ENCODE results near the gene EP400.
"Not testable (repeated sequence)": the region's sequence is repeated elsewhere in the genome, so short reads cannot be mapped to it uniquely, and the experiment has no call there.

EP400 gene

GRCh38 chr12:132066749-132067148 lies 117.0 kb downstream of the EP400 start:
- DNase-seq (ENCODE audit: low read depth) = no peak

DNA sequence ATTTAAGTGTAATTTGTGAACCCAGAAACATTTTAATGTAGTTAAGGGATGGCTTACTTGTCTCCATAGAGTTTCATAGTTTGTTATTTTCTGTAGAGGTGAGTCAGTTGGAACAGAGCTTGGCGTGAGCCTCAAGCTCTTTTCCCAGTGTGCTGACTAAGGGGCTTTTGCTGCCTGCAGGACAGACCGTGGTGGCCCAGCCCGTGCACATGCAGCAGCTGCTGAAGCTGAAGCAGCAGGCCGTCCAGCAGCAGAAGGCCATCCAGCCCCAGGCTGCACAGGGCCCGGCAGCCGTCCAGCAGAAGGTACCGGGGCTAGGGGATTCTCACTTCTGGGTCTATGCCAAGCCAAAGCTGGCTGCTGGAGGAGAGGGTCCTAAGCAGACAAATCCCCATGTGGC lies 117.4 kb downstream of the EP400 start:
- DNase-seq (ENCODE audit: low read depth) = peak; percentile 9

- DNase-seq (ENCODE audit: low read depth) = no peak
Observed at GRCh38 chr12:132068250-132068649, 118.5 kb downstream of the EP400 start.

- DNase-seq (ENCODE audit: low read depth) = no peak
Observed at GRCh38 chr12:132069336-132069985, 119.7 kb downstream of the EP400 start.

GRCh38 chr12:132070298-132070697 lies 120.6 kb downstream of the EP400 start:
- no peak for DNase-seq (ENCODE audit: low read depth)

GRCh38 chr12:132071040-132071810 lies 121.5 kb downstream of the EP400 start:
- DNase-seq (ENCODE audit: low read depth) = no peak

- peak; percentile 11 for DNase-seq (ENCODE audit: low read depth)
Observed at GRCh38 chr12:132071830-132072384, 122.2 kb downstream of the EP400 start.

- no peak for DNase-seq (ENCODE audit: low read depth)
Observed at GRCh38 chr12:132074216-132074615, 124.5 kb downstream of the EP400 start.

DNA sequence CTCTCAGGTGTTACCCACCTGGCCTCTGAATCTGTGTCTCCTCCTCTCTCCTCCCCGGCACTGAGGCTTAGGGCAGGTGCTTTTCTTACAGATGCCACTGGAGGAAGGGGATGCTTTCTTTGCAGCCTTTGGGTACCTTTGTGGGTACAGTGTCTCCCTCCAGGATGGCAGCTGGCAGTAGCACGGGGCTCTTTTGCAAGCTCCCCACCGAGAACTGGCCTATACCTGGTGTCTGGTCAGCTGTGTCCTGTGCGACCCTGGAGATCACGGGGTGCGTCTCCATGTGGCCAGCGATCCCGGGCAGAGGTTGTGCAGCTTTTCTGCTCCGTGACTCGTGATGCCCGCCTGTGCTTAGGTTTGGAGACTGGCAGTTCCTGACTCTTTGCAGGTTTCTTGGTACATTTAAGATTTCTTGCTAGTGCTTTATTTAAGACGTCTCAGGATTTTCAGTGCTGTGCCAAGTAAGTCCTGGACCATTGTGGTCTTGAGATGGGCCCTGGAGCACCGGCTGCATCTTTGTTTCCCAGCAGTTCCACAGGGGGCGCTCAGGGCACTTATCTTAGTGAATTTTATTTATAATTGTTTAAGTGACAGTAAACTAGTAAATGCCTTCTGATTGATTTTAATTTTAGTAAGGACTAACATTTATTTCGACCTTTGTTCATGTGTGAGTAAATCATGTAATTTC lies 125.4 kb downstream of the EP400 start:
- DNase-seq (ENCODE audit: low read depth) = peak; percentile 20

DNA sequence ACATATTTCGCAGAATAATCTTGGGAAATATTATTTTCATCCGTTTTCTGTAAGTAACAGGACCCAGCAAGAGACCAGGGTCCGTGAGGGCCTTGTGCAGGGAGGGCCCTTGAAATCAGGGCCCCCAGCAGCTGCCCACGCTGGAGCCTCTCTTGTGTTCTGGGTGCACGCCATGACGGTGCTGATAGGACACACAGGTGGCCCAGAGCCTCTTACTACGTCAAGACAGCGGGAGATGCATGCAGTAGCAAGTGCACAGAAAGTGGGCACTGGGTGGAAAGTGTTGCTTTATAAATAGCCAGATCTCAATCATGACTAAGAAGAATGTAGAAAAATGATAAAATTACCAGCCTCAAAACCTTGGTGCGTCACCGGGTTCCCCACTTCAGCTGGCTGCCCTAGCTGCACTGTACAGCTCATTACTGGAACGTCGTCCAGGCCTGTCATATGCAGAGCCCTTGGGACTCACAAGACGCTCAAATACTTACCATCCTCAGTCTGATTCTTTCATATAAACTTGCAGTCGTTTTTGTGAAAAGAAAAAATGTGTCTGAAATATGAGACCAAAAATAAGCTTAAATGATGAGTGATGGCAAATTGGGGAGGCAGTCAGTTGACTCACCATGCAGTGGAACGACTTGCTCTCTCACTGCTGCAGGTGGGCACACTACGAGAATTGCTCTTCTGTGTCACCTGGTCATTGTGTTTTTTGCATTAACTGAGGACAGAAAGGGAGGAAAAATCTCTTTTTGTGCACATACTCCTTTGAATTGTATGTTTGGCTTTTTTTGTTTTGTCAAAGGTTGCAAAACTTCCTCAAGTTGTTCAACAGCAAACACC lies 126.2 kb downstream of the EP400 start:
- no peak for DNase-seq (ENCODE audit: low read depth)

DNA sequence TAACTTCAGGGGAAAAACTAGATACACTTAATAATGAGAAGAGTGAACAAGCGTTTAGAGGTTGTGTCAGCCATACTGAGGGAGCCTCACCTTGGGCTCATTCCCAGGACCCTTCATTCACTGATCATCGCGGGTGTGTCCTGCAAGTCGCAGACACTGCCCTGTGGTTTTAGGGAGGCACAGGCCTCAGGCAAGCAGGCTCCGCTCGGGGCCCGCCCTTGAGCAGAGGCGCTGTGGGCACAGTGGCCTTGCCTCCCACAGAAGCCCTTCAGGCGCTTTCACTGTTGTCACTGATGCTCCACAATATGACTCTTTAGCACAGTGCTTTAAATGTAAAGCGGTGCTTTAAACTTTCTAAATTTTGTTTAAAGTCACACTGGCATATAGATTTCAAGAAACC lies 127.0 kb downstream of the EP400 start:
- DNase-seq (ENCODE audit: low read depth) = no peak

- no peak for DNase-seq (ENCODE audit: low read depth)
Observed at GRCh38 chr12:132077322-132078100, 127.8 kb downstream of the EP400 start.

DNA sequence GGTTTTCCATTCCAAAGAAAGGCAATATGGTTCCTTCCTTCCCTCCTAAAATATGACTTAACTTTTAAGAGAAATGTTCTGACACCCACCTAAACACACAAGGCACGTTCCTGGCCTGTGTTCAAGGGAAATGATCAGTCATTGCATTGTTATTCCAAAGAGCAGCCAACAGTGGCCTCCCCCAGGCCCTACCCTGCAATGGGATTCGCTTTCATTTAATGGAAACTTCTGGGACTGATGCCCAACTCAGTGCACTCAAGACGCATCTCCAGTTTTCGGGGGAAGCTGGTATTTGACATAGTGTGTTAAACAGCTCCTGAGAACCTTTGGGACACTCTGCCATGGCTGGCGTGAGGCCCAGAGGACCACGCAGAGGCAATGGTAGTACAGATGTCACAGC lies 128.4 kb downstream of the EP400 start:
- peak; percentile 84 for DNase-seq (ENCODE audit: low read depth)

DNA sequence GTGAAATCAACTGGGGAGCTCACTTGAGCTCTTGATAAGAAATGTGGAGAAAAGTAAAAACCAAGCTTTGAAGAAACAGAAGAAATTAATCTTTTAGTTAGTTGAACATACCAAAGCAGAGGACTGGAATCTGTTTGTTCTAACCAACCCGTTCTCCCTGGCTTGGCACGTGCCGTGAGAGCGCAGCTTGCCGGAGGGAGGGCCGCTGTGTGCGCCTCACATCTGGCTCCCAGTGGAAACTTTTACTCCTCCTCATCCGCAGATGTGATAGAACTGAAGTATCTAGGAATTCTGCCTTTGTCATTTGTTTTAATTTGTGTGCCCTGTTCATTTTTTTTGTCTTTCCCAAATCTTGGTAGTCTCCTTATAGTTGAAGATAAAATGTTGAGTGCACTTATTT lies 129.5 kb downstream of the EP400 start:
- no peak for DNase-seq (ENCODE audit: low read depth)

GRCh38 chr12:132079695-132080094 lies 130.0 kb downstream of the EP400 start:
- DNase-seq (ENCODE audit: low read depth) = no peak

- not testable (repeated sequence) for DNase-seq (ENCODE audit: low read depth)
Observed at GRCh38 chr12:132080515-132080914, 130.8 kb downstream of the EP400 start.

DNA sequence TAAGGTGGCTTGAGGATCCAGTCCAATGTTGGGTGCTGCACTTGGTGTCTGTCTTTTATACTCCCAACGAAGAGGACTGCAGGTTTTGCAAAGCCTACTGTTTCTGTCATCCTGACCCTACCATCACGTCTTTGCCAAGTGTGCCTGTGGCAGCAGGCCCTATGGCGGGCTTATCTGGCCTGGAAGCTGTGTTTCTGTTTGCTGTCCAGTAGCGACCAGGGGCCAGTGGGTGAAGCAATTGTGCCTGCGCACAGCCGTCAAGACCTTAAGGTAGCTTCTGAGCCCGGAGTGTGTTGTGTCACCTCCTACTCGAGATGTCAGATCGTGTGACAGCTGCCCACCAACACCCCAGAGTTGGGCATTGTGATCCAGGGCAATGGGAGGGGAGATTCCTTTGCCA lies 131.7 kb downstream of the EP400 start:
- DNase-seq (ENCODE audit: low read depth) = no peak

GRCh38 chr12:132083614-132083940 lies 133.8 kb downstream of the EP400 start:
- no peak for DNase-seq (ENCODE audit: low read depth)

DNA sequence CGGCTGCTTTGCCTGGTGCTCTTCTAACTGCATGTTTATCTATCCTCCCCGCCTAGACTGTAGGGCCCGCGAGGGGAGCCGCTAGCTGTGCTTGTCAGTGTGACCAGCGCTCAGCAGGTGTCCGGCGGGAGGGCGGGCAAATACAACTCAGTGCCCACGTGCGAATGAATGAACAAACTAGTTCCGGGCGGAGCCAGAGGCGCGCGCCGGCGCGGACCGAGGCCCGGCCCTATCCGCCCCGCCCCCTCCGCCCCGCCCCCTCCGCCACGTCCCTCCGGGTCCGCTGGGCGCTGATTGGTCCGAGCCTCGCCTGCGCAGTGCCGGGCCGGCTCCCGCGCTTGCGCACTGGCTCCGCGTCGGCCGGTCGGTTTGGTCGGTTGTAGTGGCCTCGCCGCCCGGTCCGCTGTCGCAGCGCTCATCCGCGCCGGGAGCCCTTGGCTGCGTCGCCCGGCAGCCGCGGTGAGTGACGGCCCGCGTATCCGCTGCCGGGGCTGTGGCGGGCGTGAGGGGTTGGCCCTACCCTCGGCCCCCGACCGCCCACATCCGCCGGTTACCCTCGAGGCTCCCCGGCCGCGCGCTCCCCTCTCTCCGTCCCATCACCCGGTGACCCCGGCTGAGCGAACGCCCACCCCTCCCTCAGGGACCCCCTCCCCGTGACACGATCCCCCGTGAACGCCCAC lies 134.3 kb downstream of the EP400 start:
- peak; percentile 82 for DNase-seq (ENCODE audit: low read depth)

GRCh38 chr12:132084621-132085290 lies 135.0 kb downstream of the EP400 start:
- peak; percentile 50 for DNase-seq (ENCODE audit: low read depth)
